K562 (cell line): ENCODE data around the gene FDX2. TPM values are rescaled to one million over a fixed set of nuclear protein-coding genes. Genes with fewer than 3 reads are reported as not detected.

Experiments
- CREB1 ChIP-seq, 2 experiments: sonication (generic) in 1 of 2; formaldehyde crosslinking in 1 of 2; IDR thresholded peaks; 2 replicates each; pipeline versions ENCODE4 v1.6.1 to v1.8.0; 2012 to 2022; ENCODE audit warnings: inconsistent platforms in 1 of 2, mild to moderate bottlenecking in 1 of 2, missing genetic modification reagents in 1 of 2, moderate library complexity in 1 of 2
- CREM ChIP-seq: IDR thresholded peaks from 2 replicates; pipeline ENCODE4 v1.6.1; 2014; ENCODE audit warnings: antibody characterized with exemption, low read depth
- RBM22 ChIP-seq: fragments of 200-400 bp; formaldehyde crosslinking; IDR thresholded peaks from 2 replicates; pipeline ENCODE4 v1.6.1; 2018; ENCODE audit warnings: low read length, low read depth; ENCODE audit not compliant: poor library complexity, severe bottlenecking
- ZC3H4 ChIP-seq: sonication (generic); formaldehyde crosslinking; IDR thresholded peaks from 2 replicates; pipeline ENCODE4 v1.9.0; 2021; ENCODE audit warnings: missing genetic modification reagents, borderline replicate concordance
- ZNF274 ChIP-seq: IDR thresholded peaks from 2 replicates; pipeline ENCODE4 v1.6.1; 2011; ENCODE audit warnings: low read depth, mild to moderate bottlenecking, low read length, moderate library complexity, borderline replicate concordance
- ZNF407 ChIP-seq: fragments of 450-650 bp; IDR thresholded peaks from 2 replicates; pipeline ENCODE4 v1.6.1; 2016; ENCODE audit warnings: low read depth
- ZNF584 ChIP-seq: fragments of 200-800 bp; sonication (Bioruptor generic); IDR thresholded peaks from 2 replicates; pipeline ENCODE4 v1.6.1; 2016; ENCODE audit warnings: low read depth, mild to moderate bottlenecking, missing genetic modification characterization, missing compliant biosample characterization
- ZNF79 ChIP-seq: fragments of 250-450 bp; sonication (Bioruptor Pico); IDR thresholded peaks from 2 replicates; pipeline ENCODE4 v1.4.0; 2020; ENCODE audit warnings: low read depth, mild to moderate bottlenecking, moderate library complexity
- polyA plus RNA-seq, 8 experiments: library from polyadenylated mRNA; depleted of rRNA in 4 of 8; stranded (reverse) in 5 of 8; unstranded in 3 of 8; fragments of >200 nt; fragmentation: Nextera tagmentation in 2 of 8; fragmentation: Illumina TruSeq in 1 of 8; extraction: Ambion mirVana in 2 of 8; extraction: Trizol in 1 of 8; gene quantifications; 2 replicates each; pipeline versions ENCODE4 v1.2.1 to v1.2.3, GENCODE V29; 2011 to 2014; ENCODE audit warnings: inconsistent platforms in 1 of 8, missing spikeins in 1 of 8
- total RNA-seq, 7 experiments: library from RNA; depleted of rRNA in 6 of 7; stranded (reverse); fragments of >200 nt in 6 of 7; fragmentation: Illumina TruSeq in 2 of 7; extraction: Trizol in 2 of 7; gene quantifications; 2 replicates each; pipeline versions ENCODE4 v1.2.1 to v1.2.3, GENCODE V29; 2011 to 2021; ENCODE audit warnings: low replicate concordance in 1 of 7

FDX2 gene
- total and polyA plus RNA-seq, 9 of the 15 experiments (the other 6 are each of a cell fraction or from before 2014, with no cell fraction given), result 2.5 to 49.8 (median 29.7) TPM

- TF ChIP-seq ZNF407, result no peak
- 0 out of 2 replicates have a peak, but pooled peaks have one; percentile 39 for TF ChIP-seq ZC3H4 (CRISPR knock-in tag)
- TF ChIP-seq ZNF79 (CRISPR knock-in tag), result no peak
- 0 out of 2 replicates have a peak, but pooled peaks have one; percentile 26 for TF ChIP-seq ZNF274
- TF ChIP-seq RBM22, result peak; percentile 39
- no peak for TF ChIP-seq CREB1 (IDR thresholded peaks at IDR 0.05)
- no peak for TF ChIP-seq CREB1 (CRISPR knock-in tag; IDR thresholded peaks at IDR 0.05)
- no peak for TF ChIP-seq ZNF584 (CRISPR knock-in tag)
- no peak for TF ChIP-seq CREM
- TF ChIP-seq, all 486 proteins: peak for 4
Measured at GRCh38 chr19:10294368-10294697, 21.5 kb downstream of the FDX2 start (continued).
